Raji (cell line): Measurements from ENCODE around the gene ATF3.

Experiments used
- POLR2A ChIP-seq: IDR thresholded peaks from 2 replicates; pipeline ENCODE4 v1.6.1; 2011; ENCODE audit warnings: low read depth, low read length, control low read depth; ENCODE audit not compliant: insufficient read depth

ATF3 gene

GRCh38 chr1:212648431-212648830, 39.9 kb downstream of the ATF3 start:
- no peak for TF ChIP-seq POLR2A

GRCh38 chr1:212649020-212649419, 40.5 kb downstream of the ATF3 start:
- TF ChIP-seq POLR2A, result no peak

GRCh38 chr1:212650228-212650627, 41.7 kb downstream of the ATF3 start:
- TF ChIP-seq POLR2A, result no peak

- TF ChIP-seq POLR2A, result no peak
Observed at GRCh38 chr1:212651521-212651920, 43.0 kb downstream of the ATF3 start.

GRCh38 chr1:212651977-212652376, 43.4 kb downstream of the ATF3 start:
- TF ChIP-seq POLR2A, result no peak

GRCh38 chr1:212652609-212653008, 44.0 kb downstream of the ATF3 start:
- no peak for TF ChIP-seq POLR2A

GRCh38 chr1:212655668-212656440, 47.3 kb downstream of the ATF3 start:
- no peak for TF ChIP-seq POLR2A

- TF ChIP-seq POLR2A, result no peak
Observed at GRCh38 chr1:212656730-212657129, 48.2 kb downstream of the ATF3 start.

- TF ChIP-seq POLR2A, result no peak
Observed at GRCh38 chr1:212664409-212665199, 56.0 kb downstream of the ATF3 start.

- no peak for TF ChIP-seq POLR2A
Observed at GRCh38 chr1:212665241-212666115, 56.9 kb downstream of the ATF3 start.

GRCh38 chr1:212666116-212666775, 57.7 kb downstream of the ATF3 start:
- no peak for TF ChIP-seq POLR2A

- TF ChIP-seq POLR2A, result no peak
Observed at GRCh38 chr1:212667223-212668139, 58.9 kb downstream of the ATF3 start.

- TF ChIP-seq POLR2A, result no peak
Observed at GRCh38 chr1:212668477-212668876, 59.9 kb downstream of the ATF3 start.

GRCh38 chr1:212669102-212669501, 60.5 kb downstream of the ATF3 start:
- no peak for TF ChIP-seq POLR2A
